ENCODE results near the gene MRM2.

DNA sequence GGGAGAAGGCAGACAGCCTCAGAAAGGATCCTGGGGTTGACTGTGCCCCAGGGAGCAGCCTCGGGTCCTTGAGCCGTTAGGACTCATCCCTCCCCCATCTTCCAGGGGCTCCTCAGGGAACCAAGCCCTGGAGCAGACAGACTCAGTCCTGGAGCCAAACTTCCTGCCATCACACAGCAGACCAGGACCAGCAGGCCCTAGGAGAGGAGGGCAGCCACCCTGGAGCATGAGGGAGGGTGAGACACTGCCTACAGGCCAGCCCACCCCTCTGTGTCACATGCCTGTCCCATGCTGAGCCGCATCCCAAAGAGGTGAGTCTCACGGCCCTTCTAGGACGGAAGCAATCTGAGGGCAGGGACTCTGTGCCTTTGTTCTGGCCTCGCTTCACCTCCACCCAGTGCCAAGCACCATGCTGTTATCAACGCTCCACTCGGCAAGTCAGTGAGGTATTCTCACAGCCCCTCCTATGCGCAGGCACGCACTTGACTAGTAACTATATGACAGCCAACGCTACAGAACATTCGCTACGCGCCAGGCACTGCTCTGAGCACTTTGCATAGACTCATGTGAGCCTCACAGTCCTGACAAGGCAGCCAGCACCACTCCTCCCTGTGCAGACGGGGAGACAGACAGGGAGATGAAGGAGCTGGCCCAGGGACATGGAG lies 28.3 kb downstream of the MRM2 start:
- TF ChIP-seq CTCF (IDR thresholded peaks at IDR 0.05; ENCODE audit: poor library complexity) (no peak), EZH2 (IDR thresholded peaks at IDR 0.05; ENCODE audit: borderline replicate concordance) (no peak)

Data from hepatocyte (in vitro differentiated cells).